H1 (cell line): Measurements from ENCODE around the gene EME2. TPM values are rescaled to one million over a fixed set of nuclear protein-coding genes. Genes with fewer than 3 reads are reported as not detected.

Source experiments
- CTCF ChIA-PET: fragments of 300-600 bp; sonication (Branson Sonifier 250); formaldehyde crosslinking; loops from one replicate; lab custom pipeline; 2021; ENCODE audit not compliant: partially characterized antibody; lab: Charles Lee
- POLR2A ChIA-PET: fragments of 300-600 bp; sonication (Branson Sonifier 250); formaldehyde crosslinking; loops from one replicate; lab custom pipeline; 2021; ENCODE audit warnings: inconsistent platforms; ENCODE audit not compliant: partially characterized antibody; lab: Charles Lee
- DNase-seq, 2 experiments: peaks; one replicate each; pipeline versions ENCODE4 v3.0.0 to v3.0.0-alpha.2; 2010 to 2022; ENCODE audit warnings: low spot score in 2 of 2, low read depth in 1 of 2, mixed read lengths in 1 of 2
- FAIRE-seq: peaks from 2 replicates; lab custom pipeline; 2011; peaks lifted over from hg19 to GRCh38; lab: Jason Lieb, UNC
- H2AFZ ChIP-seq: 2 replicates; pipeline ENCODE4 v1.8.1; 2012; ENCODE audit warnings: low read length, inconsistent platforms
- H2AK5ac ChIP-seq: 2 replicates; pipeline ENCODE4 v1.6.1; 2013; ENCODE audit warnings: low read depth, low read length
- H2BK120ac ChIP-seq: replicated peaks from 2 replicates; pipeline ENCODE3; 2013; ENCODE audit warnings: low read depth, low read length, inconsistent platforms
- H2BK12ac ChIP-seq: 2 replicates; pipeline ENCODE4 v1.6.1; 2013; ENCODE audit warnings: low read depth, low read length
- H2BK15ac ChIP-seq: 2 replicates; pipeline ENCODE4 v1.6.1; 2013; ENCODE audit warnings: low read length
- H2BK20ac ChIP-seq: 2 replicates; pipeline ENCODE4 v1.6.1; 2013; ENCODE audit warnings: low read length
- H2BK5ac ChIP-seq: 2 replicates; pipeline ENCODE4 v1.6.1; 2013; ENCODE audit warnings: low read depth, low read length
- H3K14ac ChIP-seq: 2 replicates; pipeline ENCODE4 v1.6.1; 2013; ENCODE audit warnings: inconsistent platforms; ENCODE audit not compliant: insufficient read length
- H3K18ac ChIP-seq: 2 replicates; pipeline ENCODE4 v1.6.1; 2013; ENCODE audit warnings: low read length; ENCODE audit errors: extremely low read depth
- H3K23ac ChIP-seq: 2 replicates; pipeline ENCODE4 v1.6.1; 2013; ENCODE audit warnings: inconsistent platforms; ENCODE audit not compliant: insufficient read length
- H3K23me2 ChIP-seq: 2 replicates; pipeline ENCODE4 v1.6.1; 2013; ENCODE audit warnings: low read depth, low read length
- H3K27ac ChIP-seq: 2 replicates; pipeline ENCODE4 v1.6.1; 2011; ENCODE audit warnings: low read depth, low read length, inconsistent platforms
- H3K27me3 ChIP-seq, 4 experiments: replicated peaks in 1 of 4; 1 replicate in 1 of 4; 2 replicates in 3 of 4; pipeline versions ENCODE4 v1.6.1 to v1.8.1; 2011 to 2013; ENCODE audit warnings: low read length in 3 of 4, mild to moderate bottlenecking in 3 of 4, inconsistent platforms in 2 of 4, mixed read lengths in 2 of 4, moderate library complexity in 1 of 4; ENCODE audit not compliant: control insufficient read depth in 3 of 4, insufficient read depth in 3 of 4; ENCODE audit errors: extremely low read depth in 1 of 4
- H3K36me3 ChIP-seq, 4 experiments: 2 replicates each; pipeline versions ENCODE4 v1.6.1 to v1.8.1; 2011 to 2013; ENCODE audit warnings: mild to moderate bottlenecking in 4 of 4, low read length in 3 of 4, moderate library complexity in 2 of 4, control low read depth in 1 of 4, inconsistent platforms in 1 of 4; ENCODE audit not compliant: insufficient read depth in 4 of 4, control insufficient read depth in 2 of 4
- H3K4ac ChIP-seq: replicated peaks from 2 replicates; pipeline ENCODE3; 2013; ENCODE audit warnings: low read length, low read depth, mixed read lengths, inconsistent platforms; ENCODE audit not compliant: insufficient read length
- H3K4me1 ChIP-seq, 4 experiments: replicated peaks in 1 of 4; 1 replicate in 1 of 4; 2 replicates in 3 of 4; pipeline versions ENCODE4 v1.6.1 to v1.8.1; 2011 to 2013; ENCODE audit warnings: low read length in 3 of 4, inconsistent platforms in 2 of 4, mixed read lengths in 1 of 4; ENCODE audit not compliant: insufficient read depth in 4 of 4, control insufficient read depth in 3 of 4
- H3K4me2 ChIP-seq, 2 experiments: 2 replicates each; pipeline versions ENCODE4 v1.6.1 to v1.8.1; 2011 to 2013; ENCODE audit warnings: low read depth in 2 of 2, low read length in 2 of 2, control low read depth in 1 of 2, inconsistent platforms in 1 of 2, mild to moderate bottlenecking in 1 of 2; ENCODE audit not compliant: insufficient read depth in 1 of 2
- H3K4me3 ChIP-seq, 4 experiments: fragments of 200-600, 300-600 bp in 1 of 4; sonication (generic), shearing (Covaris generic), sonication (Bioruptor Twin) in 1 of 4; 2 replicates each; pipeline versions ENCODE4 v1.5.1 to v1.8.1; 2011 to 2016; ENCODE audit warnings: low read length in 4 of 4, low read depth in 3 of 4, control low read depth in 2 of 4, inconsistent platforms in 2 of 4, mild to moderate bottlenecking in 2 of 4, mixed read lengths in 1 of 4, moderate library complexity in 1 of 4; ENCODE audit not compliant: insufficient read depth in 2 of 4; ENCODE audit errors: extremely low read depth in 1 of 4
- H3K56ac ChIP-seq: replicated peaks from 2 replicates; pipeline ENCODE3; 2013; ENCODE audit warnings: low read depth, mild to moderate bottlenecking, mixed read lengths, low read length, inconsistent platforms; ENCODE audit not compliant: insufficient read length
- H3K79me1 ChIP-seq: 2 replicates; pipeline ENCODE4 v1.6.1; 2013; ENCODE audit warnings: low read depth, low read length, control low read depth
- H3K79me2 ChIP-seq, 2 experiments: 2 replicates each; pipeline versions ENCODE4 v1.6.1 to v1.8.1; 2012 to 2013; ENCODE audit warnings: low read length in 2 of 2, mild to moderate bottlenecking in 2 of 2, inconsistent platforms in 1 of 2; ENCODE audit not compliant: insufficient read depth in 2 of 2, control insufficient read depth in 1 of 2
- H3K9ac ChIP-seq, 4 experiments: replicated peaks in 1 of 4; 1 replicate in 1 of 4; 2 replicates in 3 of 4; pipeline versions ENCODE4 v1.6.1 to v1.8.1; 2011 to 2013; ENCODE audit warnings: low read depth in 3 of 4, low read length in 3 of 4, control low read depth in 2 of 4, mild to moderate bottlenecking in 2 of 4, moderate library complexity in 2 of 4, inconsistent platforms in 1 of 4; ENCODE audit errors: extremely low read depth in 1 of 4
- H3K9me3 ChIP-seq, 2 experiments: 2 replicates each; pipeline versions ENCODE4 v1.6.1 to v1.8.1; 2012 to 2013; ENCODE audit warnings: mild to moderate bottlenecking in 2 of 2, moderate library complexity in 2 of 2, control low read depth in 1 of 2, inconsistent platforms in 1 of 2, low read depth in 1 of 2, low read length in 1 of 2, mixed read lengths in 1 of 2; ENCODE audit not compliant: insufficient read depth in 2 of 2
- H4K20me1 ChIP-seq, 2 experiments: replicated peaks in 1 of 2; 2 replicates each; pipeline versions ENCODE3 to v1.8.1; 2011 to 2013; ENCODE audit warnings: inconsistent platforms in 2 of 2, low read length in 2 of 2, mild to moderate bottlenecking in 1 of 2; ENCODE audit not compliant: insufficient read depth in 2 of 2, control insufficient read depth in 1 of 2
- H4K5ac ChIP-seq: 2 replicates; pipeline ENCODE4 v1.6.1; 2013; ENCODE audit warnings: low read length, low read depth, mixed read lengths, inconsistent platforms; ENCODE audit not compliant: insufficient read length
- H4K8ac ChIP-seq: 2 replicates; pipeline ENCODE4 v1.8.0; 2013; ENCODE audit warnings: mild to moderate bottlenecking, moderate library complexity, low read length, inconsistent platforms; ENCODE audit not compliant: insufficient read depth; ENCODE audit errors: extremely low read depth
- H4K91ac ChIP-seq: replicated peaks from 2 replicates; pipeline ENCODE3; 2013; ENCODE audit warnings: low read length, mixed read lengths, inconsistent platforms; ENCODE audit not compliant: insufficient read length
- CBX8 ChIP-seq: fragments of 300-800, 300-1000 bp; sonication (generic); IDR thresholded peaks from 2 replicates; pipeline ENCODE4 v1.7.1; 2016; ENCODE audit warnings: low read depth, low read length, borderline replicate concordance
- KDM5A ChIP-seq: fragments of 200-600 bp; IDR thresholded peaks from 2 replicates; pipeline ENCODE4 v1.7.1; 2012; ENCODE audit warnings: mild to moderate bottlenecking, low read length, inconsistent platforms, mixed read lengths
- NANOG ChIP-seq: IDR thresholded peaks from 2 replicates; pipeline ENCODE4 v1.6.1; 2011; ENCODE audit warnings: low read length, low read depth, mild to moderate bottlenecking, inconsistent platforms; ENCODE audit not compliant: insufficient read depth, poor library complexity, severe bottlenecking
- POLR2AphosphoS5 ChIP-seq: IDR thresholded peaks from 2 replicates; pipeline ENCODE4 v1.6.1; 2011; ENCODE audit warnings: low read depth, low read length
- RAD21 ChIP-seq, 2 experiments: IDR thresholded peaks in 1 of 2; conservative IDR thresholded peaks in 1 of 2; 2 replicates each; pipeline ENCODE4 v1.6.1; 2011; ENCODE audit warnings: low read depth in 2 of 2, low read length in 2 of 2, improper control_type of control experiment in 1 of 2, inconsistent platforms in 1 of 2, mild to moderate bottlenecking in 1 of 2, moderate library complexity in 1 of 2
- SP1 ChIP-seq: IDR thresholded peaks from 2 replicates; pipeline ENCODE4 v1.6.1; 2011; ENCODE audit warnings: low read depth, low read length
- TBP ChIP-seq: IDR thresholded peaks from 2 replicates; pipeline ENCODE4 v1.6.1; 2011; ENCODE audit warnings: low read depth, low read length, improper control_type of control experiment
- ZNF274 ChIP-seq: IDR thresholded peaks from 2 replicates; pipeline ENCODE4 v1.7.0; 2012; ENCODE audit warnings: low read length, borderline replicate concordance; ENCODE audit errors: extremely low read depth
- WGBS, 2 experiments: shearing (Covaris generic) in 1 of 2; methylation state at CpG; one replicate each; pipeline versions ENCODE4 v1.1.6 to v1.1.7; 2013 to 2015; ENCODE audit warnings: low lambda C conversion rate in 2 of 2, mixed read lengths in 2 of 2, inconsistent platforms in 1 of 2, low coverage in 1 of 2, missing lambda C conversion rate in 1 of 2; ENCODE audit not compliant: insufficient replicate concordance in 2 of 2, insufficient coverage in 1 of 2, insufficient read length in 1 of 2; ENCODE audit errors: extremely low coverage in 1 of 2, missing lambda C conversion rate in 1 of 2; 5-methylcytosine and 5-hydroxymethylcytosine counted together
- polyA plus RNA-seq, 7 experiments: library from polyadenylated mRNA; depleted of rRNA in 3 of 7; stranded (reverse) in 5 of 7; unstranded in 2 of 7; fragments of >200 nt in 5 of 7; fragments of 200-250 nt in 2 of 7; gene quantifications; 1 replicate in 5 of 7; 2 replicates in 1 of 7; 4 replicates in 1 of 7; pipeline versions ENCODE4 v1.2.1 to v1.2.3, GENCODE V29; 2011 to 2013; ENCODE audit warnings: missing spikeins in 2 of 7, mixed read lengths in 2 of 7
- total RNA-seq: library from RNA; stranded (reverse); fragmentation: NEBNext Ultra II Directional; extraction: Animal tissue kit (Norgen Biotek cat#: 25700); gene quantifications from 2 replicates; pipeline ENCODE4 v1.2.1, GENCODE V29; 2021

EME2 gene
- total and polyA plus RNA-seq, 2 of the 8 experiments (the other 6 are each of a cell fraction or from before 2014, with no cell fraction given) = 13.1 to 19.7 TPM

GRCh38 chr16:1788708-1789100, 16.1 kb downstream of the EME2 start:
- TF ChIP-seq CBX8 = no peak
- no peak for TF ChIP-seq TBP
- no peak for TF ChIP-seq SP1
- no peak for TF ChIP-seq KDM5A
- no peak for TF ChIP-seq POLR2AphosphoS5
- no peak for TF ChIP-seq NANOG
- TF ChIP-seq ZNF274 = no peak
- TF ChIP-seq RAD21 (IDR thresholded peaks at IDR 0.05 in 1 of 2, conservative IDR thresholded peaks at IDR 0.05 in 1 of 2; ENCODE audit: low read depth in 2 of 2, low read length in 2 of 2) = no peak
- no peak overlapping the region for H3K4ac ChIP-seq
- ChIA-PET POLR2A (interaction anchor here (1.3 to 4.0 kb wide), 5 partner anchors 9 to 32 kb away, joined by 3 to 15 read pairs (median 4); partner anchors contain the start of genes EME2 and MRPS34), CTCF (interaction anchor here (1.8 kb wide), 1 partner anchor 64 kb away, joined by 7 read pairs; no protein-coding TSS in a partner anchor)
- H4K5ac ChIP-seq = no peak overlapping the region
- H4K8ac ChIP-seq = no peak overlapping the region
- no peak for FAIRE-seq
- H2BK12ac ChIP-seq = no peak overlapping the region
- H3K27me3 ChIP-seq = no peaks in the 10 kb centered on the region
- H3K4me3 ChIP-seq = no peak overlapping the region
- H2BK15ac ChIP-seq = no peak overlapping the region
- H3K56ac ChIP-seq = no peak overlapping the region
- H3K27ac ChIP-seq = no peak overlapping the region
- WGBS, 2 experiments = 86% methylated on average over 18 of the region's 19 CpGs; no CpG with 5 or more reads in 1 of the 2 experiments
- H2BK5ac ChIP-seq = no peak overlapping the region
- H3K9ac ChIP-seq = no peak overlapping the region
- peaks cover 20 to 21% of the 10 kb centered on the region in 2 experiments for H4K20me1 ChIP-seq
- H3K4me2 ChIP-seq = no peak overlapping the region
- H2BK120ac ChIP-seq = no peak overlapping the region
- peaks cover 13% of the 10 kb centered on the region; the same call in 1 of the 2 replicates for H3K79me1 ChIP-seq
- H3K4me1 ChIP-seq = no peaks in the 10 kb centered on the region; a peak in 1 of 7 replicates
- DNase-seq = no peak
- H2AFZ ChIP-seq = no peak overlapping the region
- H3K23me2 ChIP-seq = no peaks in the 10 kb centered on the region
- H4K91ac ChIP-seq = no peak overlapping the region
- H2BK20ac ChIP-seq = no peak overlapping the region
- no peak overlapping the region for H2AK5ac ChIP-seq
- H3K14ac ChIP-seq = no peak overlapping the region
- no peak overlapping the region for H3K18ac ChIP-seq
- peaks cover 0 to 29% of the 10 kb centered on the region in 2 experiments; a peak in 3 of 4 replicates for H3K79me2 ChIP-seq
- H3K36me3 ChIP-seq = peaks cover 0 to 44% (median 2%) of the 10 kb centered on the region in 4 experiments; a peak in 4 of 8 replicates
- H3K9me3 ChIP-seq = no peaks in the 10 kb centered on the region
- no peak overlapping the region for H3K23ac ChIP-seq
